GM21367 (cell line): ENCODE data around the gene ZNF469.

Source experiments
- ATAC-seq: cut with Tn5 transposase; IDR thresholded peaks from one replicate; pipeline ENCODE4 v1.9.1; 2021; ENCODE audit not compliant: unreplicated experiment

The ZNF469 gene

GRCh38 chr16:88389621-88390160, 6.9 kb downstream of the ZNF469 start:
- ATAC-seq, result no peak

GRCh38 chr16:88390265-88390664, 7.5 kb downstream of the ZNF469 start:
- ATAC-seq, result no peak

GRCh38 chr16:88390735-88391134, 8.0 kb downstream of the ZNF469 start:
- no peak for ATAC-seq

GRCh38 chr16:88391144-88391850, 8.5 kb downstream of the ZNF469 start:
- ATAC-seq, result no peak

GRCh38 chr16:88392111-88392510, 9.4 kb downstream of the ZNF469 start:
- ATAC-seq, result no peak

- ATAC-seq, result no peak
Observed at GRCh38 chr16:88392616-88393015, 9.9 kb downstream of the ZNF469 start.

- ATAC-seq, result no peak
Observed at GRCh38 chr16:88393034-88393433, 10.3 kb downstream of the ZNF469 start.

- ATAC-seq, result no peak
Observed at GRCh38 chr16:88393571-88393970, 10.8 kb downstream of the ZNF469 start.

GRCh38 chr16:88394426-88394825, 11.7 kb downstream of the ZNF469 start:
- no peak for ATAC-seq

- no peak for ATAC-seq
Observed at GRCh38 chr16:88395669-88396584, 13.2 kb downstream of the ZNF469 start.

GRCh38 chr16:88398170-88398873, 15.6 kb downstream of the ZNF469 start:
- ATAC-seq, result no peak

GRCh38 chr16:88398874-88399178, 16.1 kb downstream of the ZNF469 start:
- ATAC-seq, result no peak

- ATAC-seq, result no peak
Observed at GRCh38 chr16:88400186-88400585, 17.4 kb downstream of the ZNF469 start.

GRCh38 chr16:88401604-88402246, 19.0 kb downstream of the ZNF469 start:
- no peak for ATAC-seq

GRCh38 chr16:88402551-88403240, 19.9 kb downstream of the ZNF469 start:
- ATAC-seq, result no peak

- no peak for ATAC-seq
Observed at GRCh38 chr16:88403794-88404581, 21.2 kb downstream of the ZNF469 start.

GRCh38 chr16:88404769-88405168, 22.0 kb downstream of the ZNF469 start:
- ATAC-seq, result no peak

- no peak for ATAC-seq
Observed at GRCh38 chr16:88405216-88406060, 22.7 kb downstream of the ZNF469 start.
